Measurements from ENCODE around the gene NHEJ1. TPM values are rescaled to one million over a fixed set of nuclear protein-coding genes. Genes with fewer than 3 reads are reported as not detected.
A peak's percentile ranks its signal among the peaks of the same experiment; 100 is the strongest.

NHEJ1 gene
- polyA plus RNA-seq, 1 experiment = 24.1 TPM

DNA sequence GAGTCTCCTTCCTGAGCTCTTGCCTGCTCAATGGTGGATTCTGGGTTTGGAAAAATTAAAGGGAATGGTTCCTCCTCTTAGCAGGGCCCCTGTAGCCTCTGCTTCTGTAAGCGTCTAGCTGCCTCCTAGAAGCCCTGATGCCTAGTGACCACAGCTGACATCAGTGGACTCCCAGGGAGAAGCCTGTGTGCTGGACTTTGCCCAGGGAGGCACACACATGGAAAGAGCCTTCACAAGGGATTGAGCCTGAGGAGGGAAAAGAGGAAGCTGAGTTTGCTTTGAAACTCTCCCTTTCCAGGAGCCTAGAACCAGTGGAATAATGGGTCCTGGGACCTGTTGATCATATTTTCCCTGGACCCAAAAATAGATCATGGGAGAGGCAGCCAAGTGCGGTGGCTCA is 117.9 kb downstream of the NHEJ1 start:
- H3K27me3 ChIP-seq (ENCODE audit: control insufficient read depth, insufficient read depth, low read length) = peaks cover 18% of the 10 kb centered on the region
- H3K4me3 ChIP-seq (ENCODE audit: low read depth, low read length) = no peak overlapping the region
- DNase-seq (ENCODE audit: low read depth) = no peak
- ChIA-PET POLR2A (no interaction called here), CTCF (interaction anchor here (0.8 to 3.3 kb wide), 6 partner anchors 13 to 117 kb away, joined by 3 to 17 read pairs (median 3); no protein-coding TSS in a partner anchor)
- no peaks in the 10 kb centered on the region for H3K36me3 ChIP-seq (ENCODE audit: control insufficient read depth, insufficient read depth, low read length)
- TF ChIP-seq, protein P1, sequence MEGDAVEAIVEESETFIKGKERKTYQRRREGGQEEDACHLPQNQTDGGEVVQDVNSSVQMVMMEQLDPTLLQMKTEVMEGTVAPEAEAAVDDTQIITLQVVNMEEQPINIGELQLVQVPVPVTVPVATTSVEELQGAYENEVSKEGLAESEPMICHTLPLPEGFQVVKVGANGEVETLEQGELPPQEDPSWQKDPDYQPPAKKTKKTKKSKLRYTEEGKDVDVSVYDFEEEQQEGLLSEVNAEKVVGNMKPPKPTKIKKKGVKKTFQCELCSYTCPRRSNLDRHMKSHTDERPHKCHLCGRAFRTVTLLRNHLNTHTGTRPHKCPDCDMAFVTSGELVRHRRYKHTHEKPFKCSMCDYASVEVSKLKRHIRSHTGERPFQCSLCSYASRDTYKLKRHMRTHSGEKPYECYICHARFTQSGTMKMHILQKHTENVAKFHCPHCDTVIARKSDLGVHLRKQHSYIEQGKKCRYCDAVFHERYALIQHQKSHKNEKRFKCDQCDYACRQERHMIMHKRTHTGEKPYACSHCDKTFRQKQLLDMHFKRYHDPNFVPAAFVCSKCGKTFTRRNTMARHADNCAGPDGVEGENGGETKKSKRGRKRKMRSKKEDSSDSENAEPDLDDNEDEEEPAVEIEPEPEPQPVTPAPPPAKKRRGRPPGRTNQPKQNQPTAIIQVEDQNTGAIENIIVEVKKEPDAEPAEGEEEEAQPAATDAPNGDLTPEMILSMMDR (IDR thresholded peaks at IDR 0.05; ENCODE audit: insufficient read depth, low read depth, low read length) = no peak

DNA sequence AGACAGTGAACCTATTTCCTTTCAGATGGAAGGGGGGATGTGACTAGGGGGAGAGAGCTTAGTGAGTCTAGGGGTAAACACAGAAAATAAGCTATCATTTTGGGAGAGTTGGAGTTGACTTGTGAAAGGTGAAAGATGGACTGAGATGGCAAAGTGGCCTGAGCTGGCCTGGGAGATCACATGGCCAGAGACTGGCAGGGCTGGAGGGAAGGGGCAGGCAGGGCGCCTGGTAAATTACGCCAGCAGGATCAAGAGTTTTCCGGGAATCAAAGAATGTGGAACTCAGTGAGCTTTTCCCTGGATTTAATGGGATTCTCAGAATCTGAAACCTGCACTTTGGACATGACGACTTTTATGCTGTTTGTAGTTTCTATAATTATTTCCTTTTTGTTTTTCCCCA is 118.5 kb downstream of the NHEJ1 start:
- Histone ChIP-seq H3K36me3 (ENCODE audit: control insufficient read depth, insufficient read depth, low read length) (no peaks in the 10 kb centered on the region), H3K27me3 (ENCODE audit: control insufficient read depth, insufficient read depth, low read length) (peaks cover 22% of the 10 kb centered on the region), H3K4me3 (ENCODE audit: low read depth, low read length) (no peak overlapping the region)
- ChIA-PET POLR2A (no interaction called here), CTCF (interaction anchor here (0.8 to 3.3 kb wide), 9 partner anchors 12 to 118 kb away, joined by 3 to 17 read pairs (median 5); no protein-coding TSS in a partner anchor)
- no peak for DNase-seq (ENCODE audit: low read depth)
- TF ChIP-seq, protein P1 (IDR thresholded peaks at IDR 0.05; ENCODE audit: insufficient read depth, low read depth, low read length) = no peak

DNA sequence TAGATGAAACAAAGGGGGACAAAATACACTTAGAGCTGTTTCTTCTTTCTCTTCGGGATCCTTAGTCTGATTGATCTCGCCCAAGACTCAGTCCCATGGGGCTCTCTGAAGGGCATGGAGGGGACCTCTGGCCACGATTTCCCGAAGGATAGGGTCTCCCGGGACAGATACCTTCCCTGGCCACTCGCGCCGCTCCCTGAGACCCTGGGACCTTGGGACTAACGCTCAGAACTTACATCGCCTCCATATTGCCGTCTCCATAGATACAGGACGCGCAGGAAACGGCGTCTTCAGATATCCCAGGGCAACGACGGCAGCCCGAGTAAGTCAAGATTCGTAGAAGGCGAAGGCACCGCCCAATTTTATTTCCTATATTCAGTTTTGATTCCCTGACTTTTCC is 119.4 kb downstream of the NHEJ1 start, which contains the start of gene CFAP65:
Gene CFAP65 (minus strand): TSS at position 265 of the 400 bp plus-strand sequence. CDS start 2,468 bp downstream, outside the sequence.
- TF ChIP-seq, protein P1 (IDR thresholded peaks at IDR 0.05; ENCODE audit: insufficient read depth, low read depth, low read length) = no peak
- ChIA-PET POLR2A (no interaction called here), CTCF (interaction anchor here (0.8 to 3.3 kb wide), 9 partner anchors 10 to 117 kb away, joined by 3 to 17 read pairs (median 5); no protein-coding TSS in a partner anchor)
- no peaks in the 10 kb centered on the region for H3K36me3 ChIP-seq (ENCODE audit: control insufficient read depth, insufficient read depth, low read length)
- DNase-seq (ENCODE audit: low read depth) = no peak
- H3K27me3 ChIP-seq (ENCODE audit: control insufficient read depth, insufficient read depth, low read length) = peaks cover 22% of the 10 kb centered on the region
- H3K4me3 ChIP-seq (ENCODE audit: low read depth, low read length) = peak within 1 kb of the TSS; percentile 40

DNA sequence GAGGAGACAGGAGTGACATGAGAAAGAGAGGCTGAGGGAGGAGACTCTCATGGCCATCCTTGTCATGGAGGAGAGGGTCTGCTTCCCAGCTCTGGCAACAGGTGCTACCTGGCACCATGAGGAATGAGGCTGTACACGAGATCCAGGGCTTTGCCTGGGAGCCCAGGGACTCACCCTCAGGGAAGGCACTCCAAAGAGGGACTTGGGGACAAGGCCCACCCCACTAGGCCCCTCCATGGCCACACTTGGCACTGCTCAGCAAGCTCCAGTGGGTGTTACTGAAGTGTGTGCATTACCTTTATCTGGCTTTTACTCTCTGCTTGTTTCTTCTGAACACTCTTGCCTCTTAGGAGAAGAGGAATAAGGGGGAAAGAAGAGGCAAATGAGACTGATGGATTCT is 122.0 kb downstream of the NHEJ1 start:
- ChIA-PET POLR2A (no interaction called here), CTCF (interaction anchor here (1.2 to 2.2 kb wide), 6 partner anchors 10 to 121 kb away, joined by 3 to 15 read pairs (median 4); no protein-coding TSS in a partner anchor)
- peaks cover 29% of the 10 kb centered on the region for H3K27me3 ChIP-seq (ENCODE audit: control insufficient read depth, insufficient read depth, low read length)
- DNase-seq (ENCODE audit: low read depth) = no peak
- no peak overlapping the region for H3K4me3 ChIP-seq (ENCODE audit: low read depth, low read length)
- H3K36me3 ChIP-seq (ENCODE audit: control insufficient read depth, insufficient read depth, low read length) = no peaks in the 10 kb centered on the region
- TF ChIP-seq, protein P1 (IDR thresholded peaks at IDR 0.05; ENCODE audit: insufficient read depth, low read depth, low read length) = no peak

DNA sequence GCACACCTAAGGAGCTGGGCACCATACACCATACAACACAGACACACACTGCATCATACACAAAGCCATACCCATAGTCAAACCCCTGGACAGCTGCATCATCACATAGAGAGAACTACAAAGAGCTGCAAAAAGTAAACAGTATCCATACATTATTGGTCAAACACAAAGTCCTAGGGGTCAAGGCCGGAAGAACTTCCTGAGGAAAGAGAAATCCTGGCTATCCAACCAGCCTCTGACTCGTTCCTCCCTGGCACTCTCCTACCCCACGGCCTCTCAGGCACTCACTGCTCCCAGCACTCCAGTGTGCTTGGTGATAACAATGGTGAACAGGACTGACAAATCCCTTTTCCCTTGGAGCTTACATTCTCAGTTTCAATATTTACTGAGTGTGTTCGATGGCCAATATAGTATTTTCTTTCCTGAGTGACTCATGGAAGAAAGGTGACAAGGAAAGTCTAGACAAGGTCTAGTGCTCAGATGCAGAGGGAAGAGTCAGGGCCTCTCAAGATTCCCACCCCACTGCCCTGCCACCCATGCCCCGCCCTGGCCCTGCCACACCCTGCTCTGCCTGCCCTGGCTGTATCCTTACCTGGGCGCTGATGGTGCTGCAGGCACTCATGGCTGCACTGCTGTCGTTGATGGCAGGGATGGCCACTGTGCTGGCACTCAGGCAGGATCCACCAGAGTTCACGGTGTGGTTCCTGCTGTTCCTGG is 122.7 kb downstream of the NHEJ1 start:
- POLR2A ChIA-PET = no interaction called here
- TF ChIP-seq, protein P1 (IDR thresholded peaks at IDR 0.05; ENCODE audit: insufficient read depth, low read depth, low read length) = no peak
- no peak for DNase-seq (ENCODE audit: low read depth)
- no peaks in the 10 kb centered on the region for H3K36me3 ChIP-seq (ENCODE audit: control insufficient read depth, insufficient read depth, low read length)
- peaks cover 32% of the 10 kb centered on the region for H3K27me3 ChIP-seq (ENCODE audit: control insufficient read depth, insufficient read depth, low read length)
- H3K4me3 ChIP-seq (ENCODE audit: low read depth, low read length) = no peak overlapping the region
- CTCF ChIA-PET = interaction anchor here (0.8 to 2.2 kb wide), 8 partner anchors 8 to 140 kb away, joined by 3 to 15 read pairs (median 4); no protein-coding TSS in a partner anchor
